Right lobe of liver (tissue), 5 donors: ENCODE data around the gene ZNF829. TPM values are rescaled to one million over a fixed set of nuclear protein-coding genes. Genes with fewer than 3 reads are reported as not detected.

ENCODE experiments used
- small RNA-seq, 2 experiments: library from RNA; depleted of rRNA; stranded (forward); fragments of <200 nt; gene quantifications; one replicate each; pipeline ENCODE3, GENCODE V24; 2016
- total RNA-seq, 6 experiments: library from RNA; depleted of rRNA in 2 of 6; stranded (reverse); fragments of >200 nt in 2 of 6; fragmentation: NEBNext Ultra II Directional in 3 of 6; extraction: Animal tissue kit (Norgen Biotek cat#: 25700) in 3 of 6; gene quantifications; one replicate each; pipeline versions ENCODE4 v1.1.0 to v1.2.4, GENCODE V29; 2016 to 2023
- donor health status: DM: no; HTN: no; CAD: no.
- donor health status: DM: no; HTN: no; CAD: no.
- donor health status: DM: no; HTN: yes; CAD: no.
- donor health status: DM: no; HTN: yes; CAD: no.

Gene ZNF829
- total RNA-seq, 6 experiments from 2014 or later = 0.55 to 0.95 (median 0.78) TPM

Small RNA genes within 50 kb of the gene (small RNA-seq; reads per million reads assigned to genes)
- 0 reads per million in 2 experiments for gene RF00019

Other genes with a start within 250 kb of the ZNF829 start
- gene ZNF461, start 249.5 kb downstream of the ZNF829 start, total RNA-seq = 1 to 10 TPM; 1.1 to 5.2 (median 2.5) TPM
- 1 to 10 TPM; 1.1 to 3.4 (median 2.0) TPM for gene ZNF567, start 228.7 kb downstream of the ZNF829 start, total RNA-seq
- 1 to 10 TPM in 3 of 6 experiments, under 1 TPM in 3; 0.68 to 1.1 (median 0.96) TPM for gene ZNF850, start 143.5 kb downstream of the ZNF829 start, total RNA-seq
- 1 to 10 TPM; 3.7 to 6.4 (median 5.5) TPM for gene ZNF790, start 77.9 kb downstream of the ZNF829 start, total RNA-seq
- gene ZNF345, start 65.4 kb downstream of the ZNF829 start, total RNA-seq = 1 to 10 TPM in 4 of 6 experiments, under 1 TPM in 2; 0.56 to 2.4 (median 1.5) TPM
- gene ZNF568, start within 50 bp of the ZNF829 start, total RNA-seq = 1 to 10 TPM; 1.9 to 4.9 (median 2.2) TPM
- gene ZNF420, start 162.1 kb upstream of the ZNF829 start, total RNA-seq = 1 to 10 TPM; 1.9 to 5.3 (median 3.5) TPM